HTERT RPE-1 (cell line): Measurements from ENCODE around the gene GPHN.
"Not testable (repeated sequence)": the region's sequence is repeated elsewhere in the genome, so short reads cannot be mapped to it uniquely, and the experiment has no call there.

ENCODE experiments used
- in situ Hi-C: fragments of 300-500 bp; cut with MboI; formaldehyde crosslinking; loops from 4 replicates; pipeline ENCODE4 v1.14.3; 2020; ENCODE audit warnings: low sequenced_read_pairs

Gene GPHN

GRCh38 chr14:66758031-66758613, 250.2 kb downstream of the GPHN start:
- in situ Hi-C loops = no loop called here

- in situ Hi-C loops = no loop called here
Observed at GRCh38 chr14:66772146-66772545, 264.2 kb downstream of the GPHN start.

- in situ Hi-C loops = no loop called here
Observed at GRCh38 chr14:66782853-66783252, 274.9 kb downstream of the GPHN start.

GRCh38 chr14:66790101-66790500, 282.2 kb downstream of the GPHN start:
- in situ Hi-C loops = no loop called here

GRCh38 chr14:66802962-66803361, 295.0 kb downstream of the GPHN start:
- in situ Hi-C loops = no loop called here

GRCh38 chr14:66804141-66804540, 296.2 kb downstream of the GPHN start:
- in situ Hi-C loops = no loop called here

GRCh38 chr14:66813636-66814035, 305.7 kb downstream of the GPHN start:
- in situ Hi-C loops = no loop called here

- in situ Hi-C loops = no loop called here
Observed at GRCh38 chr14:66815687-66816086, 307.7 kb downstream of the GPHN start.

GRCh38 chr14:66824251-66824650, 316.3 kb downstream of the GPHN start:
- in situ Hi-C loops = no loop called here

- in situ Hi-C loops = no loop called here
Observed at GRCh38 chr14:66827182-66827581, 319.2 kb downstream of the GPHN start.

GRCh38 chr14:66831173-66831572, 323.2 kb downstream of the GPHN start:
- in situ Hi-C loops = no loop called here

GRCh38 chr14:66833816-66834215, 325.9 kb downstream of the GPHN start:
- in situ Hi-C loops = no loop called here

GRCh38 chr14:66837436-66837835, 329.5 kb downstream of the GPHN start:
- in situ Hi-C loops = not testable (repeated sequence)

GRCh38 chr14:66842911-66843512, 335.1 kb downstream of the GPHN start:
- in situ Hi-C loops = no loop called here

GRCh38 chr14:66850258-66850888, 342.4 kb downstream of the GPHN start:
- in situ Hi-C loops = no loop called here

- in situ Hi-C loops = no loop called here
Observed at GRCh38 chr14:66853311-66853710, 345.4 kb downstream of the GPHN start.

- in situ Hi-C loops = no loop called here
Observed at GRCh38 chr14:66857867-66858266, 349.9 kb downstream of the GPHN start.

- in situ Hi-C loops = no loop called here
Observed at GRCh38 chr14:66859063-66859671, 351.2 kb downstream of the GPHN start.

- in situ Hi-C loops = no loop called here
Observed at GRCh38 chr14:66881596-66881995, 373.6 kb downstream of the GPHN start.

GRCh38 chr14:66884149-66884548, 376.2 kb downstream of the GPHN start:
- in situ Hi-C loops = no loop called here

GRCh38 chr14:66900719-66901118, 392.8 kb downstream of the GPHN start:
- in situ Hi-C loops = no loop called here

- in situ Hi-C loops = no loop called here
Observed at GRCh38 chr14:66910311-66910840, 402.4 kb downstream of the GPHN start.
